IPS-18a (cell line): ENCODE data around the gene SSX1.
"Not testable (repeated sequence)": the region's sequence is repeated elsewhere in the genome, so short reads cannot be mapped to it uniquely, and the experiment has no call there.

Experiments
- H3K27ac ChIP-seq: one replicate; pipeline ENCODE4 v1.5.1; 2013; ENCODE audit warnings: low read length
- H3K27me3 ChIP-seq: one replicate; pipeline ENCODE4 v1.6.1; 2013; ENCODE audit warnings: mild to moderate bottlenecking, low read length; ENCODE audit not compliant: control insufficient read depth, insufficient read depth
- H3K36me3 ChIP-seq: one replicate; pipeline ENCODE4 v1.6.1; 2013; ENCODE audit warnings: low read depth, low read length; ENCODE audit not compliant: control insufficient read depth
- H3K4me1 ChIP-seq: one replicate; pipeline ENCODE4 v1.6.1; 2013; ENCODE audit warnings: low read depth, low read length; ENCODE audit not compliant: control insufficient read depth
- H3K4me3 ChIP-seq: one replicate; pipeline ENCODE4 v1.5.1; 2013; ENCODE audit warnings: low read length
- H3K9ac ChIP-seq: one replicate; pipeline ENCODE4 v1.6.1; 2013; ENCODE audit warnings: mild to moderate bottlenecking, low read length, moderate library complexity
- H3K9me3 ChIP-seq: one replicate; pipeline ENCODE4 v1.6.1; 2013; ENCODE audit warnings: low read depth, low read length; ENCODE audit not compliant: control insufficient read depth

The SSX1 gene, protein sequence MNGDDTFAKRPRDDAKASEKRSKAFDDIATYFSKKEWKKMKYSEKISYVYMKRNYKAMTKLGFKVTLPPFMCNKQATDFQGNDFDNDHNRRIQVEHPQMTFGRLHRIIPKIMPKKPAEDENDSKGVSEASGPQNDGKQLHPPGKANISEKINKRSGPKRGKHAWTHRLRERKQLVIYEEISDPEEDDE

DNA sequence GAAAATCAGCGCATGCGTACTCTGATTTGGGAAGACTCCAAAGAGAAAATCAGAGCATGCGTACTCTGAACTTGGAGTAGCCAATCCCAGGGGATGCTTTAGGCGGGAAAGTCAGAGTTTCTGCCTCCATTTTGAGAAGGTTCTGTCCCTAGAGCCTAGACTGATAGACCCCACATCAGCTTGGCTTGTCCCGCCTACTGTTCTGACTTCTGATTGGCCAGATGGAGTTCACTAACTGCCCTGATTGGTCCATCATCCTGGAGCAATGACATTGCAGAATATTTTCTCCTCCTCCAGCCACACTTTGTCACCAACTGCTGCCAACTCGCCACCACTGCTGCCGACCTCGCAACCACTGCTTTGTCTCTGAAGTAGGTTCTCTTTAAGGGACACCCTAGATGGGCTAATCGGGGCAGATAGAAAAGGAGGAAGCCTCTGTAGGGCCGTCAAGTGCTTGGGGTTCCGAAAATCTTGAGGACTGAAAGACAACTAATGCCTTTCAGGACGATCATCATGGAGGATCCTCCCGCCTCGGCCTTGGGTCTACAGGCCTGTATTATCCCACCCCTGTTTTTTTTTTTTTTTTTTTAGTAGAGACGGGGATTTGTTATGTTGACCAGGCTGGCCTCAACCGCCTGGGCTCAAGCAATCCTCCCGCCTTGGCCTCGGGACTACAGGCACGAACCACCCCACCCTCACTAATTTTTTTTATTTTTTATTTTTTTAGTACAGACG, at the start of gene SSX1:
Gene SSX1, plus strand, starts transcription at position 331 of the 735 bp plus-strand sequence. CDS start 1,850 bp downstream, outside the sequence.
- not testable (repeated sequence) for H3K27ac ChIP-seq, H3K4me1 ChIP-seq, H3K4me3 ChIP-seq, H3K9ac ChIP-seq, H3K36me3 ChIP-seq, H3K9me3 ChIP-seq, H3K27me3 ChIP-seq

- not testable (repeated sequence) for H3K27ac ChIP-seq, H3K9ac ChIP-seq, H3K4me1 ChIP-seq, H3K36me3 ChIP-seq, H3K9me3 ChIP-seq, H3K27me3 ChIP-seq, H3K4me3 ChIP-seq
Observed at GRCh38 chrX:48214341-48214740, 40.9 kb upstream of the SSX1 start.

DNA sequence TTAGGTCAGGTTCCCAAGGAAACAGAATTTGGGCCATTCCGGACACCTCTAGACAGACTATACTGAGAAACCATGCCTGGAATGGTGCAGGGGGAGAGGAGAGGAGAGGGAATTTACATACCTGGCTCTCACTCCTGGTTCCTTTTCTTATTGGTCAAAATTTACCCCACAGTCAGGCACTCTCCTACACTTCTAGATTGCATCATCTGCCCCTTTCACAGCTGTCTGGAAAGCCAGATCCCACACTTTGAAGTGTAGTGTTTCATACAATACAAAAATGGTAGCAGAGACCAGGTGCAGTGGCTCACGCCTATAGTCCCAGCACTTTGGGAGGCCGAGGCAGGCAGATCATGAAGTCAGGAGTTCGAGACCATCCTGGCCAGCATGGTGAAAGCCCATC, 31.0 kb upstream of the SSX1 start:
- H3K27ac ChIP-seq, H3K27me3 ChIP-seq, H3K9me3 ChIP-seq, H3K36me3 ChIP-seq, H3K9ac ChIP-seq, H3K4me3 ChIP-seq, H3K4me1 ChIP-seq: not testable (repeated sequence)

DNA sequence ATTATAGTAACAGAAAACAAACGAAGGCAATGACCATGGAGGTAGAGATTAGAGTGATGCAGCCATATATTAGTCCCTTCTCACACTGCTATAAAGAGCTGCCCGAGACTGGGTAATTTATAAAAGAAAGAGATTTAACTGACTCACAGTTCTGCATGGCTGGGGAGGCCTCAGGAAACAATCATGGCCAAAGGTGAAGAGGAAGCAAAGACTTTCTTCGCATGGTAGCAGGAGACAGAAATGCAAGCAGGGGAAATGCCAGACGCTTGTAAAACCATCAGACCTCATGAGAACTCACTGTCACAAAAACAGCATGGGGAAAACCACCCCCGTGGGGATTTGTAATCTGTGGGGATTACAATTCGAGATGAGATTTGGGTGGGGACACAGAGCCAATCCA, 2.2 kb upstream of the SSX1 start:
- H3K4me1 ChIP-seq, H3K9ac ChIP-seq, H3K9me3 ChIP-seq, H3K36me3 ChIP-seq, H3K4me3 ChIP-seq, H3K27ac ChIP-seq, H3K27me3 ChIP-seq: not testable (repeated sequence)

DNA sequence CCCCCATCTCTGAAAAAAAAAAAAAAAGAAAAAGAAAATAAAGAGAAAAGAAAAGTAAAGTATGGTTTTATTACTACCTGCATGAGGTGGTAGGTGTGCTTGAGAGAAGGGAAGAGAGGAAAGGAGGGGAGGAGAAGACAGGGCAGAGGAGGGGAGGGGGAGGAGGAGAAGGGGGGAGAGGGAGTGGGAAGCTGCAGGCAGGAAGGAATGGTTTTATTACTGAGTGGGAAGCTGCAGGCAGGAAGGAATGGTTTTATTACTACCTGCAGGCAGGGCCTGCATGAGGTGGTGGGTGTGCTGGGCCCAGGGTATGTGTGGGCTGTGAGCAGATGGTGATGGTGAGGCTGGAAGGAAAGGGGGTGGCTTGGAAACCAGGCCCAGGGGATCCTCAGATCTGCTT, 19.2 kb downstream of the SSX1 start:
- H3K4me1 ChIP-seq, H3K9me3 ChIP-seq, H3K36me3 ChIP-seq, H3K9ac ChIP-seq, H3K27ac ChIP-seq, H3K27me3 ChIP-seq, H3K4me3 ChIP-seq: not testable (repeated sequence)

DNA sequence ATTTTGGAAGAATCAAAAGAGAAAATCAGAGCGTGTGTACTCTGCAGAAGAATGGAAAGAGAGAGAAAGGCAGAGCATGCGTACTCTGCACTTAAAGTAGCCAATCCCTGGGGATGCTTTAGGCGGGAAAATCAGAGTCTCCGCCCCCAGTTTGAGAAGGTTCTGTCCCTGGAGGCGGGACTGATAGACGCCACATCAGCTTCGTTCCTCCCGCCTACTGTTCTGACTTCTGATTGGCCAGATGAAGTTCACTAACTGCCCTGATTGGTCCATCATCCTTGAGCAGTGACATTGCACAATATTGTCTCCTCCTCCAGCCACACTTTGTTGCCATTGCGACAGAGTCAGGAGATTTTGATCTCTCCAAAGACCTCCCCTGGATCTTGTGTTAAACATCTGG, 23.8 kb downstream of the SSX1 start:
- Histone ChIP-seq H3K27me3 (no peaks in the 10 kb centered on the region), H3K27ac (no peak overlapping the region), H3K9ac (no peak overlapping the region), H3K4me1 (no peaks in the 10 kb centered on the region), H3K4me3 (no peak overlapping the region), H3K36me3 (no peaks in the 10 kb centered on the region), H3K9me3 (peaks cover 8% of the 10 kb centered on the region)

GRCh38 chrX:48280729-48281128, 25.5 kb downstream of the SSX1 start:
- not testable (repeated sequence) for H3K27me3 ChIP-seq, H3K9ac ChIP-seq, H3K9me3 ChIP-seq, H3K36me3 ChIP-seq, H3K27ac ChIP-seq, H3K4me3 ChIP-seq, H3K4me1 ChIP-seq

- Histone ChIP-seq H3K9ac (no peak overlapping the region), H3K36me3 (no peaks in the 10 kb centered on the region), H3K27me3 (no peaks in the 10 kb centered on the region), H3K27ac (no peak overlapping the region), H3K4me1 (no peaks in the 10 kb centered on the region), H3K9me3 (no peaks in the 10 kb centered on the region), H3K4me3 (no peak overlapping the region)
Observed at GRCh38 chrX:48306175-48306574, 51.0 kb downstream of the SSX1 start.

GRCh38 chrX:48313996-48314395, 58.8 kb downstream of the SSX1 start:
- not testable (repeated sequence) for H3K4me1 ChIP-seq

More at GRCh38 chrX:48313996-48314395, 58.8 kb downstream of the SSX1 start:
- H3K9ac ChIP-seq, H3K4me3 ChIP-seq, H3K9me3 ChIP-seq, H3K27me3 ChIP-seq, H3K27ac ChIP-seq, H3K36me3 ChIP-seq: not testable (repeated sequence)
